Activated T-helper 17 cell treated with anti-CD3 and anti-CD28 coated beads, Interleukin-2, amount 50 U/mL, for 72 hours (primary cell): ENCODE data around the gene KRTAP5-2. TPM values are rescaled to one million over a fixed set of nuclear protein-coding genes. Genes with fewer than 3 reads are reported as not detected.

Source experiments
- ATAC-seq: fragments of 150-1000 bp; cut with Tn5 transposase; replicated peaks from 2 replicates; pipeline ENCODE4 v1.10.0; 2021; ENCODE audit warnings: mild to moderate bottlenecking, moderate library complexity
- H3K27ac Mint-ChIP-seq: one replicate; pipeline ENCODE4 v1.8.0; 2022; ENCODE audit warnings: mixed read lengths
- H3K27me3 Mint-ChIP-seq: one replicate; pipeline ENCODE4 v1.8.0; 2022; ENCODE audit warnings: mixed read lengths
- H3K36me3 Mint-ChIP-seq: one replicate; pipeline ENCODE4 v1.8.0; 2022; ENCODE audit warnings: low read depth, mild to moderate bottlenecking, mixed read lengths
- H3K4me1 Mint-ChIP-seq: one replicate; pipeline ENCODE4 v1.8.0; 2022; ENCODE audit warnings: mixed read lengths
- H3K4me3 Mint-ChIP-seq: one replicate; pipeline ENCODE4 v1.8.0; 2022; ENCODE audit warnings: mild to moderate bottlenecking, mixed read lengths
- H3K9me3 Mint-ChIP-seq: one replicate; pipeline ENCODE4 v1.8.0; 2022; ENCODE audit warnings: mixed read lengths
- total RNA-seq, 2 donors: library from RNA; stranded (reverse); gene quantifications; one replicate each; pipeline ENCODE4 v1.2.3, GENCODE V29; 2022

KRTAP5-2 gene
- total RNA-seq, 2 donors from 2014 or later, result not detected

DNA sequence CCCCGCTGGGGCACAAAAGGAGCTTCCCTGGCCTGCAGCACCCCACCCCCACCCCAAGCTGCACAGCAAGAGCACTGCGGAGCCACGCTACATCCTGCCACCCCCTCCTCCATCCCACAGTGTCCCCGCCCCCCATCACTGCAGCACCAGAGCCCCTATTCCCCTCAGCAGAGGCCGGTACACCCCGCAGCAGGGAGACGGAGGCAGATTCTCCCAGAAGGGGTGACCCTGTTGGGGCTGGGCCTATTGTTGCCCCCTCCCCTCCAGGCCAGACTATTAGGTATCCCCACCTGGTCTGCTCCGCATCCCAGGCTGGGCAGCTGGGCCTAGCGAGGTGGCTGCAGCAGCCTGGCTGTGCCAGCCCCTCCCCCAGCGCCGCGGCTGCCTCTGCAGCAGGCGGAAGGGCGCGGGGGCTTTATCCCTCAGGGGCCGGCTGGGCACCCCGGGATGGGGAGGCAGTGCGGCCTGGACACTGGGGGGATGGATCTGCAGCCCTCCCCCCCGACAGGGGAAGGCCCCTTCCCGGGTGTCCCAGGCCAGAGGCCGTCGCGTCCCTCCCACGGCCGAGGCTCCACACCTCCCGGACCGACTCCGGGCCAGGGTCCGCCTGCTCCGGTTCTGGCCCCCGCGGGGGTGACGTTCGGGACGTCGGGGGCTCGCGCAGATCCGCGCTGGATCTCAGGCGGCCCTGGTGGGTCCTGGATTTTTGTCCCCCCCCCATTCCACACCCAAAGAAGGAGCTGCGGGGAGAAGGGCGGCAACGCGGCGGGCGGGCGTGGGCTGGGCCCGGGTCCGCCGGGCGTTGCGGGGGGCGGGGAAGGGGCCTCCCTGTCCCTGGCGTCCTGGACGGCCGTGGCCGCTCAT is 27.0 kb downstream of the KRTAP5-2 start:
- peak overlapping the region; percentile 39 for H3K4me3 Mint-ChIP-seq
- H3K27me3 Mint-ChIP-seq, result no peaks in the 10 kb centered on the region
- H3K4me1 Mint-ChIP-seq, result no peaks in the 10 kb centered on the region
- H3K36me3 Mint-ChIP-seq, result no peaks in the 10 kb centered on the region
- no peaks in the 10 kb centered on the region for H3K9me3 Mint-ChIP-seq
- H3K27ac Mint-ChIP-seq, result no peak overlapping the region
- ATAC-seq, result no peak

DNA sequence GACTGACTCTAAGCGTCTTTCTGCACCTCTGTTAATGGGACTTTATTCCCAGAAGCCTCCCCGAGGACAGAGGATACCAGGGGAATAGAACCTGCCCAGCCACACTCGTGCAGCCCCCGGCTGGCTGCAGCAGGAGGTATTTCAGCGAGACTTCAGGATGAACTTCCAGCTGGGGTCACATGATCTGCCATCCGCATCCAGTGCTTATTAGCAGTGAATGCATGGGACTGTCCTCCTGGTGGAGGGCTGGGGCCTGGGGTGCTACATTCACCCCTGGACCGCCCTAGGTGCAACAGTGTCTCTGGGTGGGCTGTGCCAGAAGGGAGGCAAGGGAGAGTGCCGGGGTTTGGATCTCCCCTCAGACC is 27.6 kb downstream of the KRTAP5-2 start:
- H3K4me1 Mint-ChIP-seq, result no peaks in the 10 kb centered on the region
- no peak overlapping the region for H3K27ac Mint-ChIP-seq
- H3K9me3 Mint-ChIP-seq, result no peaks in the 10 kb centered on the region
- no peaks in the 10 kb centered on the region for H3K27me3 Mint-ChIP-seq
- H3K4me3 Mint-ChIP-seq, result peak overlapping the region; percentile 39
- no peaks in the 10 kb centered on the region for H3K36me3 Mint-ChIP-seq
- no peak for ATAC-seq

DNA sequence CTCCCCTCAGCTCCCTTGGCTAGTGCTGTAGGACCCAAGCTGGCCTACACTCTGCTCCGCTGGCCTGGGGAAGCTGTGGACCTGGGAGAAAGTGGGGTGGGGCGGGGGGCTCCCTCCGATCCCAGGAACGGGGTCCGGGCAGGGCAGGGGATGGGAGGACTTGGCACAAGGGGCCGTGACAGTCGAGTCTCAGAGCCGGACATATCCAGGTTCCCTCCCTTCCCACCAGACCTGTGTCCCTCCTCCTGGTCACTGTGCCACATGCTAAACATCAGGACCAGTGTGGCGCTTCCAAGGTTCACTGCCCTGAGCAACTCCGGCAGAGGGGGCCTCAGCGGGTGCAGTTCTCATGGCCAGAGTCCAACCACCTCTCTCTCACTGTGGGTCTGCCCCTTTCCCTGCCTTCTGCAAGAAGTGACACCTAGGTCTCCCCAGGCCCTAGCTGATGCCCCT is 28.1 kb downstream of the KRTAP5-2 start:
- H3K36me3 Mint-ChIP-seq, result no peaks in the 10 kb centered on the region
- no peaks in the 10 kb centered on the region for H3K27me3 Mint-ChIP-seq
- no peak overlapping the region for H3K27ac Mint-ChIP-seq
- no peak for ATAC-seq
- H3K4me3 Mint-ChIP-seq, result no peak overlapping the region
- H3K9me3 Mint-ChIP-seq, result no peaks in the 10 kb centered on the region
- no peaks in the 10 kb centered on the region for H3K4me1 Mint-ChIP-seq

DNA sequence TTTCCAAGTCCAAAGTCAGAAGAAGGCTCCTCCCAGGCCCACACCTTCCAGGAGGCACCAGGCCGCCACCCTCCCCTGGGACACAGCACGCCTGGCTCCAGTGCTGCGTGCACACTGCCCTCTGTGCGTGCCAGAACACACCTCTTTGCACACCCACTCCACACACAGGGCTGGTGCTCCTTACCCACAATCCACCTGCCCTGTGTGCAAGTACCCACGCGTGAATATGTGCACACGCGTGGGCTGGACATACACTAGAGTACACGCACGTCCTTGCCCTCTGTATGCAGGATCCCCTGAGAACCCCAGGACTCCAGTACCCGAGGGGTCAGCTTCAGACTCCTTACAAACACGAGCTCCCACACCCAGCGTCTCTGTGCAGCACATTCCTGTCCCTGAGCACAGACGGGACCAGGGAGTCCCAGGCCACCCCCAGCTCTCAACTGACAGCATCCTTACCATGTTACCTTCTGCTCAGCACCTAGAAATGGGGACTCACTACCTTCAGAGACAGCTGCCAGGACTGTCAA is 28.8 kb downstream of the KRTAP5-2 start:
- Mint-ChIP-seq H3K36me3 (no peaks in the 10 kb centered on the region), H3K27me3 (no peaks in the 10 kb centered on the region)

DNA sequence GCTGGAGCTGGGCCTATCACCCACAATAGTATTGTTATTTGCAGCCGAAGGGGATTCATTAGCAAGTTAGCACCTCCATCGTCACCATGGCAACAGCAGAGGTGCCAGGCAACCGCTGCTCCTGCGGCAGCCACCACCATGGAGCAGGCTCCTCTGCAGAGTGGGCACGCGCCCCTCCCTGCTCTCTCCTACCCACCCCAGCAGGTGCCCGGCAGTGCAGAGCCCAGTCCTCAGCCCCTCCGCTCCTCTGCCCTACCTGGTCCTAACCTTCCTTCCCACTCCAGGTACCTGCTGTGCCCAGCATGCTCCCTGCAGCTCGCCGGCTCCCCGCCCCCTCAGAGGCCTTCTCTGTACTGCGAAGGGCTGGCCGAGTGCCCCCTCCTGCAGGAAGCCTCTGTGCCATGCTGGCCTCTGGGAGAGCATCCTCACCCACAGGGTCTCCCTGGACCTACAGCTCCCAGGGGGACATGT is 29.6 kb downstream of the KRTAP5-2 start:
- no peaks in the 10 kb centered on the region for H3K27me3 Mint-ChIP-seq
- no peaks in the 10 kb centered on the region for H3K36me3 Mint-ChIP-seq
- no peaks in the 10 kb centered on the region for H3K9me3 Mint-ChIP-seq
- no peak for ATAC-seq
- H3K4me1 Mint-ChIP-seq, result no peaks in the 10 kb centered on the region
- H3K4me3 Mint-ChIP-seq, result no peak overlapping the region
- H3K27ac Mint-ChIP-seq, result no peak overlapping the region

More for the DNA sequence above, 28.8 kb downstream of the KRTAP5-2 start:
- H3K9me3 Mint-ChIP-seq, result no peaks in the 10 kb centered on the region
- no peak overlapping the region for H3K4me3 Mint-ChIP-seq
- no peak overlapping the region for H3K27ac Mint-ChIP-seq
- no peak for ATAC-seq
- no peaks in the 10 kb centered on the region for H3K4me1 Mint-ChIP-seq

DNA sequence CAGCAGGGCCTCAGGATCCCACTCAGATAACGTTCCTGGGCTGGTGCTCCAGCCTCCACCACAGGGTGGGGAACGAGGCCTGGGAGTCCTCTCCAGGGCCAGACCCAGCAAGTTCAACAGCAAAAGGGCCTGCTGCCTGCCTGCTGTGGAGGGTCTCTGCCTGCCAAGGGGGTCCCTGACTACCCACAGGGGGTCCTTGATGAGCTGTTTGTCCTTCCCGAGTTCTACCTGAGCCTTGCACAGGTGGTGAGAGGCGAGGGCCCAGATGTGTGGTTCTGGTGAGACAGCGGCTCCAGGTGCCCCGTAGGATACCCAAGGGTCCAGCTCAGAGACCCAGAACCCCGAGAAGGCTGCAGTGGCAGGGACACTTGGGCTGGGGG is 30.4 kb downstream of the KRTAP5-2 start:
- H3K4me1 Mint-ChIP-seq, result no peaks in the 10 kb centered on the region
- H3K36me3 Mint-ChIP-seq, result no peaks in the 10 kb centered on the region
- H3K27me3 Mint-ChIP-seq, result no peaks in the 10 kb centered on the region
- no peak for ATAC-seq
- H3K9me3 Mint-ChIP-seq, result no peaks in the 10 kb centered on the region
- H3K4me3 Mint-ChIP-seq, result no peak overlapping the region
- H3K27ac Mint-ChIP-seq, result no peak overlapping the region

DNA sequence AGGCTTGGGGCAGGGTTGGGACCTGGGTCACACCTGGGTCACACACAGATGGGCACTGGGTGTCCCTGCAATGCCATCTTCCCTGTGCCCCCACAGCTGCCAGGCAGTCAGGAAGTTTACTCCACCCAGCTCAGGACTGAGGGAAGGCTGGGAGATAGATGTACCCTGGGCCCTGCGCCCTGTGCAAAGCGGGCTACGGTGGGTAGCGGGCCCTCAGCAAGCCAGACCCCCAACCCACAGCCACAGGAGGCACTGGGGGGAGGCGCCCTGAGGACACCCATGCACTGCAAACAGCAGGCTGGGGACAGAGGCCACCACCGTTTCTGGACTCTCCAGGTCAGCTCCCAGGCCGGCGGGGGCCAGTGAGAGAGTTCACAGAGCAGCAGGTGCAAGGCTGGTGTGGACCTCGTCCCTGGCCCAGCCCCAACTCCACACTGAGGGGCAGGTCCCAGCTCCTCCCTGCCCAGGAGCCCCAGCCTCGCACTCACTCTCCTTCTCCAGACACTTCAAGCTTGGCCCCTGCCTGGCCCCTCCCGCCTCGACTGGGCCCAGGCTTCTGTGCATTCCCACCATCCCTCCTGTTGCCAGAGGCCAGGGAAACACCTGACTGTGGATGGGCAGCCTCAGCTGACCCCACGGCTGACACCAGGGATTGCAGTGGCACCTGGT is 30.9 kb downstream of the KRTAP5-2 start:
- H3K27ac Mint-ChIP-seq, result no peak overlapping the region
- H3K4me1 Mint-ChIP-seq, result no peaks in the 10 kb centered on the region
- ATAC-seq, result no peak
- H3K9me3 Mint-ChIP-seq, result no peaks in the 10 kb centered on the region
- no peak overlapping the region for H3K4me3 Mint-ChIP-seq
- H3K27me3 Mint-ChIP-seq, result no peaks in the 10 kb centered on the region
- H3K36me3 Mint-ChIP-seq, result no peaks in the 10 kb centered on the region

DNA sequence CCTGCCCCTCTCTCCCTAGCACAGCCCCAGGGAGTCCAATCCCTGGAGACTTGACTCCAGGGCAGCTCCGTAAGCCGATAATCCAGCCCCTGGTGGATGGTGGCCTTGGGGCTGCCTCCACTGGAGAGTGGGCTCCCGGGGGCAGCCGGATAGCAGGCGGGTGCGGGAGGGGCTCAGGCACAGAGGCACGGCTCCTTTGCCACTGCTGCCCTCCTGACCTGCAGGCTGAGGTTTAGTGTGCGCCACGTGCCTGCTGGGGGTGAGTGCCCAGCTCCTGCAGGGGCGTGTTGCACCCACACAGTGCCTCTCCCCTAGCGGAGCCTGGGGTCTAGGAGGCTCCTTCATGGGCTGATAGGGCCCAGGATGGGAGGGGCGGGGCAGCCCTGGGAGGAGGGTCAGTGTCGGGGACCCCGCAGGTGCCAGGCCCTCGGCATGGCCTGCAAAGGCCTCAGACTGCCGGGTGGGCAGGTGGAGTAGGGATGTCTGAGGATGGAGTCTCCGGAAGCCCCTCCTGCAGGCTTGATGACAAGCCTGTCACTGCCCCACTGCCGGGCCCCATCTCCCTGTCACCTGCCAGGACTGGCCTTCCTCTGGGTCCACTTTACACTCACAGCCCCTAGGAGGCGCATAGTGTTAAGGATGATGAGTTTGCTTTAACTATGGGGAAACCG is 31.6 kb downstream of the KRTAP5-2 start:
- H3K27ac Mint-ChIP-seq, result no peak overlapping the region
- H3K4me3 Mint-ChIP-seq, result no peak overlapping the region
- no peaks in the 10 kb centered on the region for H3K27me3 Mint-ChIP-seq
- ATAC-seq, result no peak
- no peaks in the 10 kb centered on the region for H3K9me3 Mint-ChIP-seq
- no peaks in the 10 kb centered on the region for H3K36me3 Mint-ChIP-seq
- H3K4me1 Mint-ChIP-seq, result no peaks in the 10 kb centered on the region

DNA sequence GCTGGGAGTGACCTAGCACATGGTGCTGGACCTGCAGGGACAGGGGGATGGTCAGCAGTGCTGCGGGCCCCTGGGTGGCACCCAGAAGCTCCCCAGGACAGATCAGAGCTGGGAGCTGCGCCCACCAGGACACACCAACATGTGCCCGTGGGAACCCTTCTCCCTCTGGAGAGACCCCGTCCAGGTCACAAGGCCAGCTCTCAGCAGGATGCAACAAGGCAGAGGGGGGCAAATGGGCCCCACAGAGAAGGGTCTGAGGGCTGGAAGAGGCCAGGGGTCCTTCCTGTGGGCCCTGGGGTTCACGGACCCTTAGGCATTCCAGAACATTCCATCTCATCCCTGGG is 32.2 kb downstream of the KRTAP5-2 start:
- Mint-ChIP-seq H3K4me3 (no peak overlapping the region), H3K27ac (no peak overlapping the region), H3K36me3 (no peaks in the 10 kb centered on the region), H3K4me1 (no peaks in the 10 kb centered on the region), H3K27me3 (no peaks in the 10 kb centered on the region), H3K9me3 (no peaks in the 10 kb centered on the region)
- ATAC-seq, result no peak

DNA sequence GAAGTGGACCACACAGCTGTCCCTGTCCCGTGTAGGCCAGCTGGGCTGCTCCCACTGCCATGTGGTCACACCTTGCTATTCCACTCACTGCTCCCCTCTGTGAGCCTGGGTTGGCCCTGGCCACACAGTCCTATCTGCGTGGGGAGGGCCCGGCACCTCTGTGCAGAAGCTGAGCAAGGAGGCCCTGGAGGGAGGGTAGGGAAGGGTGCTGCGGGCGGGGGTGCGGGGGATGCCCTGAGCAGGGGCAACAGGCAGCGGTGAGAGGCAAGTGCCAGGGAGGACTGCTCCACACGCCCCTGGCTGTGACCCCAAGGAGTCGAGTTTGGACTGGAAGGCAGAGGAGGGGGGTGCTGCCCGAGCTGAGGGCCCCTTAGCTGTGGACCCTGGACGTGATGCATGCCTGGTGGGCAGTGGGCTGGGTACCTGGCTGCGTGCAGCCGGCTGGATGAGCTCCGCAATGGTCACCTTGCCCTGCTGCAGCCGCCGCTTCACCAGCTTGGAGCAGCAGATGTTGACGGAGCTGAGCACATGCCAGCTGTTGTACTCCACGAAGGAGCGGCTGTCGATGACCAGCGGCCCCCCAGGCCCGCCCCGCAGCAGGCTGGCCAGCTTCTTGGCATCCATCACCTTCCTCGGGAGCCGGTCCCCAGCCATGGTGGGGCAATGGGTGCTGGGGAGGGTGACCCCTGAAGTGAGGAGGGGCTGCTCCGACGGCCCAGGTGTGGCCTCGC is 32.8 kb downstream of the KRTAP5-2 start:
- Mint-ChIP-seq H3K27ac (no peak overlapping the region), H3K36me3 (no peaks in the 10 kb centered on the region), H3K9me3 (no peaks in the 10 kb centered on the region), H3K4me1 (no peaks in the 10 kb centered on the region), H3K27me3 (no peaks in the 10 kb centered on the region), H3K4me3 (no peak overlapping the region)
- no peak for ATAC-seq

DNA sequence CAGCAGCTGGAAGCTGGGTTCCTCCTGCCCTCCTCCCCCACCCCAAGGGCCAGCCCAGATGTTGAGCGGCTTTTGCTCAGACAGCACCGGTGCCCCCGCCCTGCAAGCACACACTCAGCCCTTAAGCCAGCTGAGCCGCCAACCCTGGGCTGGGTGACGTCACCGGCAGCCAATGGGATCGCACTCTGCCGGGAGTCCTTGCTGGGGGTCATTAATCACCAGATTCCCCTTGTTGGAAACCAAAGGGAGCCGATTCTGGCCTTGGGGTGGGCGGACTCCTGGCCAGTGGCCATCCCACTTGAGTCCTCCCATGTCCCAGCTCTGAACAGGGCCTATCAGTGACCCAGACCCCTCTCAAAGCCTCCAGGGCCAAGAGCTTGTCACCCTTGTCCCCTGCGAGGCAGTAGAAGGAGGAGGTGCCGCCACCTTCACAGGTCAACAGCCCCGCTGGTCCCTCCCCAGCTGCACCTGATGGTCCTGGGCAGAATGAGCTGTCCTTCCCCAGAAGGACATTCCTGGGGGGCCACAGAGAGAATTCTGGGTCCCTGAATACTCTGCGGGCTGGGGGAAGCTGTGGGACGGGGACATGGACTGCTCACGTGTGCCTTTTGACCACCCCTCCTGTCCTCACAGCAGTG is 33.4 kb downstream of the KRTAP5-2 start:
- Mint-ChIP-seq H3K36me3 (no peaks in the 10 kb centered on the region), H3K4me3 (no peak overlapping the region), H3K27me3 (no peaks in the 10 kb centered on the region), H3K4me1 (no peaks in the 10 kb centered on the region), H3K27ac (no peak overlapping the region), H3K9me3 (no peaks in the 10 kb centered on the region)
- ATAC-seq, result no peak

DNA sequence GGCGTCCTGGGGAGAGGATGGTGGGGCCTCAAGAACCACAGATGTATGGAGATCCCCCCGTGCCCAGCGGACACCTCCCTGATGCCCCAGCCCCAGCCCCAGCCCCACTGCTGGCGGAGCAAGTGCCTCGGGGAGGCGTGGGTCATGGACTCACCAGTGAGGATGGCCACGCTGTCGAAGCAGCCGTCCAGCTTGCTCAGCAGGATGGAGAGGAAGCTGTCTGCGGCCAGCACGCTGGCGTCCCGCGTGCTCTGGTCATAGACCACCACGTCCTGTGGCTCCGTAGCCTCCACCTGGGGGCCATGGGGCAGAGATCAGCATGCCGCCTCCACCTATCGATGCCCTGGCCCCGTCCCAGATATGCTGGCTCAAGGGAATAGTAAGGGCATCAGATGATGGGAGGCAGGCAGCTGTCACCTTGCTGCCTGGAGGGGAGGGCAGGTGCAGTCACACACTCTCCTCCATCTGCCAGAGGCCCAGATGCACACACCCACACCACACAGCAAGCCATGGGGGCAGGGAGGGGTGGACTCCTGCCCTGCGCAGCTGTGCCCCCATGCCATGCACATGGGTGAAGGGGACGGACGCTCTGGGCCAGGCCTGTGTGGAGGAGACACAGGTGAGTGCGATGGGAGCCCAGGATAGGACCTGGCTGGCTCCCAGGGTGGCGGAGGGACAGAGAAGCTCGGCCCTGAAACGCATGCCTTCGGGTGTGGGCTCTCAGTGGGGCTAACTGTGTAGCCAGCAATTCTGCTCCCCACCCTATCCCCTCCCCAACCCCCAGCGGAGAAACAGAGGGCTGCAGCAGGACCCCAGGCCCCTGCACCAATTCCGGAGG is 34.2 kb downstream of the KRTAP5-2 start:
- no peak overlapping the region for H3K4me3 Mint-ChIP-seq
- H3K36me3 Mint-ChIP-seq, result no peaks in the 10 kb centered on the region
- no peaks in the 10 kb centered on the region for H3K4me1 Mint-ChIP-seq
- no peak overlapping the region for H3K27ac Mint-ChIP-seq
- no peak for ATAC-seq
- no peaks in the 10 kb centered on the region for H3K27me3 Mint-ChIP-seq
- no peaks in the 10 kb centered on the region for H3K9me3 Mint-ChIP-seq

DNA sequence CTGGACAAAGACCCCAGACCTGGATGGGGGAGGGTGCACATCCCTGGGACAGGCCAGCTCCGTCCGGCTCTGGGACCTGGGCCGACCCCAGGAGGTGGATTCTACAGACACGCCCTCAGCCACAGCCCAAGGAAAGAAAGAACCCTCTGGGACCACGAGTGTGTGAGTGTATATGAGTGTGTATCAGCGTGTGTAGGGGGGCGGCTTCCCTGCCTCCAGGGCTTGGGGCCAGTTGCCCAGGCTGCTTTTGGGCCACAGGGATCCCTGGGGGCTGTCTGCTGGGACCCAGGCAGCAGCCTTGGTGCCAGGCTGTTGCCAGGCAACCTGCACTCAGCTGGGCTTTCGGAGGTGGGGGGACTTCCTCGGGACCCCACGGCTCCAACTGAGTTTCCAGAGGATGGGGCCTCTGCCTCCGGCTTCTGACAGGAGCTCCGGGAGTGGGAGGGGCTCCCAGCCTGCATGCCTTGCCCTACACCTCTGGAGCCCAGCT is 34.9 kb downstream of the KRTAP5-2 start:
- Mint-ChIP-seq H3K4me3 (no peak overlapping the region), H3K4me1 (no peaks in the 10 kb centered on the region), H3K27ac (no peak overlapping the region), H3K27me3 (no peaks in the 10 kb centered on the region), H3K36me3 (no peaks in the 10 kb centered on the region), H3K9me3 (no peaks in the 10 kb centered on the region)
- no peak for ATAC-seq
